Right renal pelvis (tissue), 4 donors: ENCODE measurements around the gene NRXN3. TPM values are rescaled to one million over a fixed set of nuclear protein-coding genes. Genes with fewer than 3 reads are reported as not detected.
A peak's percentile ranks its signal among the peaks of the same experiment; 100 is the strongest.
"Not testable (repeated sequence)": the region's sequence is repeated elsewhere in the genome, so short reads cannot be mapped to it uniquely, and the experiment has no call there.

Experiments
- DNase-seq, 4 donors: peaks; one replicate each; pipeline ENCODE4 v3.0.0-alpha.2; 2013; ENCODE audit warnings: low read depth in 4 of 4, low spot score in 3 of 4, missing footprints in 1 of 4
- polyA plus RNA-seq, 4 donors: library from polyadenylated mRNA; unstranded; fragments of 120-200 nt; gene quantifications; one replicate each; pipeline ENCODE4 v1.2.1, GENCODE V29; 2013; ENCODE audit not compliant: insufficient read length in 4 of 4

NRXN3 gene
- polyA plus RNA-seq, 4 donors: 5.7 to 7.3 (median 7.2) TPM

DNA sequence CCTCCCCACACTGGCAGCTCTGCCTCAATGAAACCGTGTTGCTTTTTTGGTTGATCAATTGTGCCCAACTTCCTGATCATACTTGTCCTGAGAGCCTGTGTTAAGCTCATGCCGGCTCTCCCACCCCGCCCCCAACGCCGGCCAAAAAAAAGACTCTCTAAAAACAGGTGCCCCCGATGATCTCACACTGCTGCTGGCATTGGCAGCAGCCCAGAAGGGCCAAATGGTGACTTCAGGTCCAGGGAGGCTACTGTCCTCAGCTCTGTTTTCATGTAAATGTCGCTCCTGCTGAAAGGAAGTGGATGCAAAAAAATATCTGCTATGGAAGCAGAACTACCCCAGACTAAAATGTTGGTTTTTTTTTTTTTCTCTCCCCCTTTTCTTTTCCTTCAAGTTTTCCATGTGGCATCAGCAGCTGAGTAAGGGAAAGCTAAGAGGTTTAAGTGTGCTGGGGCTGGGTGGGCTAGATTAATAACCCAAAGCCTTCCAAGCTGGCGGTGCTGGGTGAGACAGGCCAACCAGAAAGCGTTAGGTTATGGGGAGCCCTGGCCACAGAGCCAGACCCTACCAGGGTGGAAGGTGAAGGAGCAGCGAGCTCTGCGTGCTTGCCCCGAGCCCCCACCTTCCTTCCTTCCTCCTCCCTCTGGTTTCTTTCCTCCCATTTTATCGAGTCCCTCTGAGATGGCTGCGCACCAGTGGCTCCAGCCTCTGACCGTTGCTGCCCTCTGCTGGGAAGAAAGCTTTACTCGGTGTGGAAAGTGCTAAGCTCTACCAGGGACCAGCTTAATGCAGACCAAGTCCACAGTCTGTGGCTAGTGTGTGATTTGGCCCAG, 396.1 kb downstream of the NRXN3 start:
- peak; percentile 68 to 77 (median 71) for DNase-seq

DNA sequence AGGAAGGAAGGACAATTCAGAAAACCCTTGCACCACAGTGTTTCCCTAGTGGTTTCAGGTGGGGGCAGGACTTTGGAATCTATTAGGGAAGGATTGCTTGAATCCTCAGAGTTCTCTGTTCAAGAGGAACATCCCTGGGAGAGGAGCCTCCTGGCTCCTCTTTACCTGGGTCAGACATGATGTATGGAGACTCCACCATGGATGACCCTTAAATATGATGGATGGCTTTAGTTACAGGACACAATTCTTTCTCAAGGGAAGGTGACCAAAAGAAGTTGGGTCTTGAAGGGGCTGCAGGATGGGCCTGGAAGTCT, 396.6 kb downstream of the NRXN3 start:
- no peak for DNase-seq

DNA sequence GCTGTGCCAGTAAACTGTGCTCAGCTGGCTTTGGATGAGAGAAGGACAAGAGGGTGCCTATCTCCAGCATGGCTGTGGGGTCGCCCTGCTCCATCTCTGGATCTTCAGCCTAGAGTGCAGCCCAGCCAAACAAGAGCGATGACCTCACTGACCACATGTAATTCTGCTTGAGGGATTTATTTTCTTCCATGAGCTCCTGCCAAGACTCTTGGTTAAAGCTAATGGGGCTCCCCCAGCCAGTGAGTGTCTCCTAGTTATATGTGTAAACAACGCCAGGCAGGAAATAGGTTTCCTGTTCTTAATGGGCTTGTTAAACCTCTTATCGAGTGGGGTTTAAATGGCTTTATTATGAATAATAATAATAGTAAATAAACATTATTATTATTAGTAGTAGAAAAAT, 397.2 kb downstream of the NRXN3 start:
- no peak for DNase-seq

DNA sequence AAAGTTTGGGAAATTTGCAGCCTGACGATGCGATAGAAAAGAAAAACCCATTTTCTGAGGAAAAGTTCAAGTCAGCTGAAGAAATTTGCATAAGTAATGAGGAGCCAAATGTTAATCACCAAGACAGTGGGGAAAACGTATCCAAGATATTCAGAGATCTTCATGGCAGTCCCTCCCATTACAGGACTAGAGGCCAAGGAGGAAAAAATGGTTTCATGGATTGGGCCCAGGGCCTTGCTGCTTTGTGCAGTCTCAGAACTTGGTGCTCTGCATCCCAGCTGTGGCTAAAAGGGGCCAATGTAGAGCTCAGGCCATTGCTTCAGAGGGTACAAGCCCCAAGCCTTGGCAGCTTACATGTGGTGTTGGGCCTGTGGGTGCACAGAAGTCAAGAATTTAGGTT, 403.6 kb downstream of the NRXN3 start:
- not testable (repeated sequence) for DNase-seq

DNA sequence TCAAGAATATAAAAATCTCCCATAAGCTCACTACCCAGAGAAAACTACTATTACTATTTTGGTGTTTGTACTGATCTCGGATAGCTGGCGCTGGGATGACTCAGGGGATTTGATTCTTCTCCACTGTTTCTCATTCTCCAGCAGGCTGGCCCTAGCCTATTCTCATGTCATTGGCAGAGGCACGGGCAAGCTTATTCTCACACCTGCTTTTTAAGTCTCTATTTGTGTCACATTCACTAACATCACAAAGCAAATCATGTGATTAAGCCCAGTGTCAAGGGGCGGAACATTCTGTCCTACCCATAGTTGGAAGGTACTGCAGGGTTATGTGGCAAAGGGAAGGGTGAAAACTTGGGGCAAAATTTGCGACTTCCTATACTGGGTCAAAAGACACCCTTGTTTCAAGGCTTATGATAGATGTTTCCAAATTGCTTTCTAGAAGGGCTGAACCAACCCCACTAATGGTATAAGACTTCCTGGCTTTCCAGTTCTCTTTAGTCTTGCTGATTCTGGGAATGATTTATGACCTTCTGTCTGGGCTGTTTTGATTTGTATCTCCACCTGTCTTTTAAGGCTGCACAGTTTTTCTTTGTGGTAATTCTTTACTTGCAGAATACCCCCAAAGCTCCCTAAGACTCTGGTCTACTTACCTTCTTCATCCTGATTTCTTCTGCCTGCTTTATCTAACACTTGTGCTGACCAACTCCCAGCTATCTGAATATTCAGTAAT, 406.4 kb downstream of the NRXN3 start:
- no peak for DNase-seq

DNA sequence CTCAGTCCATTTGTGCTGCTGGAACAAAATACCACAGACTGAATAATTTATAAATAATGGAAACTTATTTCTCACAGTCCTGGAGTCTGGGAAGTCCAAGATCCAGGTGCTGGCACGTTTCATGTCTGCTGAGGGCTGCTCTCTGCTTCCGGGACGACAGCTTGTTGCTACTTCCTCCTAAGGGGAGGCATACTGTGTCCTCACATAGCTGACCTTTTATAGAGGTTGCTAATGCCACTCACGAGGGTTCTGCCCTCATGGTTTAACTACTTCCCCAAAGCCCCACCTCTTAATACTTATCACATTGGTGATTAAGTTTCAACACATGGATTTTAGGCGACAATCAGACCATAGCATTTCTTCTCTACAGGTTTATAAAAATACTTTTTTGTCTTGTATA, 411.1 kb downstream of the NRXN3 start:
- DNase-seq: no peak

DNA sequence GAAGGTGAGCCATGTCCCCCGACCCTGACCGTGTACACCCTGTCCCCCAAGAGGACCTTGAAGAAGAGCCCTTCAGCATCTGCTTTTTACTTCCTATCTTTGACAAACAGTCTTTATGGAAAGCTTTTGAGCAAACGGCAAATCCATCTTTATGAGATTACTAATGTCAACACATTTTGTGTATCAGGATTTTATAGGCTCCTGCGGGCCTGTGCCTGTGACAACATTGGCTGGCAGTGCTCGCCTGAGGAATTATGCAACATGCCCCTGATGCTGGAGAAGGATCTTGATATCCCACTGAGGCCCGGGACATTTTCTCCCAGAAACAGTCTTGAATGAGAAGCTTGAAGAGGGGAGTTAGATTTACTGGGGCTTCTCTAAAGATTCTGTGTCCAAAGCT, 416.5 kb downstream of the NRXN3 start:
- DNase-seq: no peak

DNA sequence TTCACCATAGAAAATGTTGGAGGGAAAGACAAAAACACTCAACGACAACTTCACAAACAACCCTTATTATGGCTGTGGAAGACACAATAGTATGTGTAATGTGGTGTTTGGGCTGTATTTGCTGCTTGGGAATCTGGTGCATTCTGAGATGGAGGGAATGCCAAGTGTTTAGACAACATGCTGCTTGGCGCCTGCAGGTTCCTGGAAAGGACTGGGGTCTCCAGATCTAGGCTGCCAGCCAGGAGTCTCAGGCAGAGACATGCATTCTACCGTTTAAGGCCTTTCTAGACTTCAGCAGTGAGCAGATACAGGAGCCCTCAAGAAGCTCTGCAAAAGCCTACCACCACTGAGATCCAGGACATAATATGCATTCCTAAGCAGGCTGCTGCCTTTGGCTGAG, 418.7 kb downstream of the NRXN3 start:
- no peak for DNase-seq

DNA sequence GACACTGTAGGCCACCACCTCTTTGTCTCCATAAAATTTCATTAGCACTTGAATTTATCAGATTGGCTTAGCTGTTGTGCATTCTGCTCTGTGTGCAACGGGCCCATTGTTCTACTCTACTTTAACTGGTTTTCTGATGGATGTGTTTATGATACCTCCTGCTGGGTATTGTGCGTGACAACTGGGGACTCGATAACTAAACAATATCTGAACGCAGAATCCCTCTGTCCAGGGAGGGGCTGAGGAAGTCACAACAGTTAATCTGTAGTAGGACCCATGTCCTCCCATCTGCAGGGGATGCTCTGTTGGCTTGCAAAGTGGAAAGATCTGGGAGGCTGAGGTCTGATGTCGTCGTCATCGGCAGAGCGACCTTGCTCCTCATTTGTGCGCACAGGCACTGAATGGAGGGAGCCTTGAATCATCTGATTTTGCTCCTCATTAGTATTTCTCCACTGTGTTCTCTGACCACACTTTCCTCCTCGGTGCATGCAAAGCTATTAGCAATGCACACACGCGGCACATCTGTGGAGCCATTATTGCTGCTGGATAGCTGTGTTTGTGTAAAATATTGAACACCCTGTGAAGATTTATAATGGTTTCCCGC, 422.5 kb downstream of the NRXN3 start:
- no peak for DNase-seq

DNA sequence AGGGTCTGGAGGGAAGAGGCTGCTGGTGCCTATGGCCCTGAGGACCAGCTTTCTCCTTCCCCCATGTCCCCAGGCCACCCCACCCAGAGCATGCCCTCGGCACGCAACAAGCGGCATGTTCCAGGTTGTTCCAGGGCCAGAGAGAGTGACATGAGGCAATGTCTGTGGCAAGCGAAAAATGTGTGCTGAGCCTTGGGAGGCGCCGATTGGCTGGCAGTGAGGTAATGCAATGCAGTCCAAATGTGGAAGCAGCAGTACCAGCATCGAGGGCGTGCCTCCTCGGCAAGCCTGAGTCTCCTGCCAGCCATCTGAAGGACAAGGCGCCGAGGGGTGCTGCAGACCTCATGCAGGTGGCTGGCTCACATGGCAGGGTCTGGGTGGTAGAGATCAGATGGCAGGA, 423.8 kb downstream of the NRXN3 start:
- no peak for DNase-seq

DNA sequence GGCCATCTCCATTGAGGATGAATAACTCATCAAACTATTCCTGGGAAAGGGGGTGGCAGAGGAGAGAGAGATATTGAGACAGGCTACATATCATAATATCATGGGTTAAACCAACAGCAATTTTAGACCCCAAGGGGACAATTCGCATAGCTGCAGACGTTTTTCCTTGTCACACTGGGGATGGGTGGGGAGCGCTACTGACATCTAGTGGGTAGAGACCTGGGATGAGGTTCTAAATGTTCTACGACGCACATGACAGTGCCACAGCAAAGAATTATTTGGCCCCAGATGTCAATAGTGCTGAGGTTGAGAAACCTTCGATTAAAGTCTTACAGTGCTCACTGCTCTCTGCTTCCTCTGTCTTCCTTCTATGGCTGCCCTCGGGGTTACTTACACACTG, 425.6 kb downstream of the NRXN3 start:
- no peak for DNase-seq

DNA sequence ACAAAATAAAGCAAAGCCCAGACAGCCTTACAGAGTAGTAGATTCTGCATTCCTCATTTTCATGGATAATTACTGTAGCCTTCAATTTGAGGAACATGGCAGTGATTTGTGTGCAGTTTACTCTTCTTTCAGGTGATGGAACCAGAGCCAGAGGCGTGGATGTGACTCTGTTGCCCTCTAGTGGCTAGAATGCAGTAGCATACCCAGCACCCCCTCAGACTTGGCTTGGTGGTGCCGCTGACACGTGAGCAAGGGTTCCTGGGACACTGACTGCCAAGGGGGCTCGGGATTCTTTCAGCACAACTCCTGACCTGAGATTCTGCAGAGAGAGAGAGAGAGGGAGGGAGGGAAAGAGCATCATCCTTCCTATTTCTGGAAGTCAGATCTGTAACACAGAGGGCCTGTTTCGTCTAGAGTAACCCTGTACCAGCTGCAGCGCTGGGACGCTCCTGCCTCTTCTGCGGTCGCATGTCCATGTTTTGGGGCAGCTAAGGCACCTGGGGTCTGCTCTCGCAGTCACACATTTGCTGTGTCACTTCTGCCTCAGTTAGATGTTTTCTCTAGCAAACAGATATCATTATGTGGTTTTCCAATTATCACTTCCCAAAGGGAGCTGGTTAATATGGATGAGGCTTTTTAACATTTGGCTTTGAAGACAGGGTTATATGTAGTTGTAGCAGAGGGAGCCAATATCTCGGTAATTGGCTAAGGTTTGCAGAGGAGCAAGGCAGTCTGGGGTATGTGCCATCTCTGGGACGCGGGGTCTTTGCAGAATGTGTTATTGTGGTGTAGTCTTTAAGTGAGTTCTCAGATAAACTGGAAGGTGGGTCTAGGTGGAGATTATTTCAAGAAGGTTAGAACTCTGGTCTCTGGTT, 428.1 kb downstream of the NRXN3 start:
- DNase-seq: peak; percentile 35 to 63 (median 38)

DNA sequence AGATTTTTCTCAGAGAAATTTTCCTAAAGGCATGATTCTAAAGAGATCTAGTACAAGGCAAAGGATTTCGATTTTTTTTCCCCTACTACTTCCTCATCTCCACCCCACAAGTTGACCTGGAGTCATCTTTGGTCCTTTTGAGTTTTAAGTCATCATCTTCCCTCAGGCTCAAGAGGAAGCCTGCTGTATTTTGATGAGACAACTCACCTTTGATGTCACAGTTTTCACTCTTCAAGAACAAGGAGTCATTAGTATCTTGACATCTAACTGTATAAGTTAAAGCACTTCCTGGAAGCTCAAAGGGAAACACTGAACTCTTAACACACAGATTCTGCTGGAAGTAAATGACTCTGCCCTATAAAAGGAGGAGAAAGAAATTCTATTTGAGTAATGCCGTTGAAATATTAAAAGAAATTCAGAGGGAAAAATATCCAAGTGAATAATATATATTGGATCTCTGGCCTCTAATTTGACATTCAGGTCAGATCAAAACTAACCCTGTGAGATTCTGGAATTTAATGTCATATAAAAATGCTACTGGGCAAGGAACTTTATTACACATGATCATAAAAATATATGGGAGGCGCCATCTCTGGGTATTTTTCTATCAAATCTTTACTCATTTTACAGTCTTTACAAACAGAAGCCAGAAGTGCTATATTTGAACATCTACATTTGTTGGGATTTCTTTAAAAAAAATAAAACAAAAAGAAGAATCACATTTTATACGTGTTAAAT, 435.0 kb downstream of the NRXN3 start:
- no peak for DNase-seq

DNA sequence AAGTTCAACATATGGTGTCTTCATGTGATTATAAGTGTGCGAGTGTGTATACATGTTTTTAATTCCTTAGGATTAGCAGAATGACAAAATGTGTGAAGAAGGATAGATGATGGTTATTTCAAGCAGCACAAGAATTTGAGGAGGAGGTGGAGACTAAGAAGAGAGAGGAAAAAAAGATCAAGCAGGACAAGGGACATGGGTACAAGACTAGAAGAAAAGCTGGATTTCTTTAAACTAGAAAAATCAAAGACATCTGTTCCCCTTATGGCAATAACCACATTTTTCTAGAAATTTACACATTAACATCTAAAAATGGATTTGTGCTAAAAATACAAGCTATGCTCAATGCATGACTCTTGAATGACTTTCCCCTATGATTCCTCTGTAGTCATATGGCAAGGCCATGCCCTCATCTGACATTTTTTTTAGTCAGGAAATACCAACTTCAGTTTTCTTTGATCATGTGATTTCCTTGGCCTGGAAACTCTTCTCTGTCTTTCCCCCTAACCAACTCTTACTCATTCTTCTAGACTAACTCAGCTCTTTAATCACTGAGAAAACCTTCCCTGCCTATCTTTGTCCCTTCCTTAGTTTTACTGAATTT, 435.8 kb downstream of the NRXN3 start:
- DNase-seq: no peak

DNA sequence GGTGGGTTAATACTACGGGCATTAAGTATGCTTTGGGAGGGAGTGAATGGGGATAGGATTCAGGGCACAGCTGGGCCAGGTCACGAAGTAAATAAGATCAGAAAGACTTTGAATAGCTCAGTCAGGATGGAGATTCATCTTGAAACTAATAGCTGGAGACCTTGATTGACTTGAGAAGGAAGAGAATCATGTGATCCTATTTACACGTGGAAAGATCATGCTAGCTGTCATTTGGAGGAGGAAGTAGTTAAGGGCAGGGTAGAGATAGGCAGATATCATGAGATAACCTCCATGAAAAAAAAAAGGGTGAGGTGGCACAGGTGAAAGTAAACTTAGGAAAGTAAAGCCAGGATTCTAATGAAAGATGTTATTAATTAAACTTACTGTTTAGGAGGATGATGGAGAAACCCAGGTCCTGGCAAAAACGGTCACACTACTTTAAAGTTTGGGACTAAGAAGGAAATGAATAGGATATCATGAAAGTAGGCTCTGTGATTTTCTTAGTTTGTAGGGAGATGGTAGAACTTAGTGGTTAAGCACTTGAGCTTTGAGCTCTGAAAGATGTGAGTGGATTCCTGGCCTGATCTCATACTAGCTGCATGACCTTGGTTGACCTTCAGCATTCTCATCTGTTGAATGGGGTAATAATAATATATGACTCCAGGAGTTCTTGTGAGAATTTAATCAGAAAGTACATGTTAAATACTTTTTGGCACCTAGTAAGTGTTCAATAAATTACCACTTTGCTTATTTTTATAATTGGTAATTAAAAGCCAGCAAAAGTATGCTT, 439.0 kb downstream of the NRXN3 start:
- DNase-seq: no peak

DNA sequence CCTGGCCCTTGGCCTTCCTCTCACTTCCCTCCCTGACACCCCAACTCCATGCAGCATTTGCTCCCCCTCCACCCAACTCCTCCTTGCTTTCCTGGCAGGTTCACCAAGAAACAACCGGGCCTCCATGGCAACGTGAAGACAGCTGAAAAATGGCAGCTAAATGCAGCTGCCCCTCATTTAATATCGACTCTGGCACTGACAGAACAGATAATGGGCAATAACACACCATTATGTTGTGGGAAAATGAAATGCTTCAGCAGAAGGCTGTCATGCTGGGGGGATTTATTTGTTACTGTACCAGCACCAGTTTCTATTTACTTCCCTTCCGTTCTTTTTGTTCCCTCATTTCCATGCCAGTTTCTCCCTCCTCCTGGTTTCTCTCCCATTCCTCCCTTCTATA, 440.8 kb downstream of the NRXN3 start:
- no peak for DNase-seq

DNA sequence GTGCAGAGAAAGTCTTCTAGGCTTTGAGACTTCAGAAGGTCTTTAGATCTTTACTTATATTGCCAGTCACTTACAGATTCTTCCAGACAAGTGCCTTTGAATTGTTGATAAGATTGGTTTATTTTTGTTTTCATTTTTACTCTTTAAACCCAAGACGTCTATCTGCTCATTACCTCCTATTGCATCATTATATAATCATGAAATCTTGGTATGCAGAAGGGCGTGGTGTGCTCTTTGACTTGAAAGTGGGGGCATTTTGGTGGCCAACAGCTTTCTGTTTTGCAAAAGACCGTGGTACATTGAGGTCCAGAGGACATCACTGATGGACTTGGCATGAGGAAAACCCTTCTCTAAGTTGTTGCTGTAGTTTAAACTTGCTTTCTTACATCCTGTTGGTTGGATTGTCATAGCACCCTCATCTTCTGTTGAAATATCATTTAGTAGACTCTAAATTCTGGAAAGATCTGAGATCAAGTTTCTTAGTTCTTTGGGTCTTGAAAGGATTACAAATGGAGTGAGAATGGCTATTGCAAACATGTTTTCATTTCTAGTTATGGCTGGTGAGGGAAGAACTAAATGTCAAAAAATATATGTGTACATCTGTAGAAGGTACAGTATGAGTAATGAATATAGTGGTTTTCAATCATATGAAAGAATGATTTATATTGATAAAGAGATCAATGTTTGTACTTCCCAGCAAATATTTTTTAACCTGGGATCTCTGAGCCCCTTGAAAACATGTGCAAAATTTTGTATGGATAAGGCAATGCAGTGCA, 441.8 kb downstream of the NRXN3 start:
- DNase-seq: no peak

DNA sequence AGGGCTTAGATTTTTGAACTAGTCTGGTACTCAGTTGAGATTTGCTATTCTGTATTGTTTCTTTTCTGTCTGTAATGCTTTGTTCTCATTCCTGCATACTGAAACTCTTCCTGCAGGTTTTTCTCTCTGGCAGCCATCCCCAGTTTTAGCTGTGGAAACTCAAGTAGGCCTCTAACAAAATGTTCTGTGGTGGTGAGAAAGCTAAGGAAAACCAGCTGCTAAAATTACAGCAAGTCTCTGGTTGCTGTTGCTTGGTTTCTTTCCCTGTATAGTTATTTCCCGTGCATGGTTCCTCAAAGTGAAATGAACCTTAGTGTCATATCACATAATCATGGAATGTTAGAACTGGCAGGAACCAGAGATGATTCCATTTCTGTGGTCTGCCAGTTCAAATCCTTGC, 442.5 kb downstream of the NRXN3 start:
- DNase-seq: no peak
